Glutamatergic neuron (in vitro differentiated cells): Measurements from ENCODE around the gene KIAA1217. TPM values are rescaled to one million over a fixed set of nuclear protein-coding genes. Genes with fewer than 3 reads are reported as not detected.

Source experiments
- DNase-seq: peaks from one replicate; pipeline ENCODE4 v3.0.0; 2022
- H3K27ac Mint-ChIP-seq: one replicate; pipeline ENCODE4 v1.8.0; 2020; ENCODE audit warnings: mild to moderate bottlenecking, mixed read lengths, inconsistent platforms; ENCODE audit not compliant: unreplicated experiment
- H3K27me3 Mint-ChIP-seq: one replicate; pipeline ENCODE4 v1.8.0; 2020; ENCODE audit warnings: mild to moderate bottlenecking, moderate library complexity, mixed read lengths, inconsistent platforms; ENCODE audit not compliant: unreplicated experiment
- H3K36me3 Mint-ChIP-seq: one replicate; pipeline ENCODE4 v1.8.0; 2020; ENCODE audit warnings: mild to moderate bottlenecking, mixed read lengths, inconsistent platforms; ENCODE audit not compliant: unreplicated experiment
- H3K4me1 Mint-ChIP-seq: one replicate; pipeline ENCODE4 v1.8.0; 2020; ENCODE audit warnings: mild to moderate bottlenecking, low read depth, mixed read lengths, inconsistent platforms; ENCODE audit not compliant: unreplicated experiment
- H3K4me3 Mint-ChIP-seq: one replicate; pipeline ENCODE4 v1.8.0; 2020; ENCODE audit warnings: mild to moderate bottlenecking, mixed read lengths, inconsistent platforms; ENCODE audit not compliant: unreplicated experiment
- H3K9me3 Mint-ChIP-seq: one replicate; pipeline ENCODE4 v1.8.0; 2020; ENCODE audit warnings: mild to moderate bottlenecking, moderate library complexity, mixed read lengths, inconsistent platforms; ENCODE audit not compliant: unreplicated experiment
- CTCF ChIP-seq: fragments of 200-600 bp; sonication (generic); IDR thresholded peaks from one replicate; pipeline ENCODE4 v1.5.0; 2021; ENCODE audit not compliant: partially characterized antibody, unreplicated experiment
- total RNA-seq: library from RNA; stranded (reverse); fragmentation: NEBNext Ultra II Directional; extraction: Animal tissue kit (Norgen Biotek cat#: 25700); gene quantifications from one replicate; pipeline ENCODE4 v1.2.1, GENCODE V29; 2021; ENCODE audit not compliant: unreplicated experiment

The KIAA1217 gene
- total RNA-seq, 1 donor from 2014 or later = 4.4 TPM

DNA sequence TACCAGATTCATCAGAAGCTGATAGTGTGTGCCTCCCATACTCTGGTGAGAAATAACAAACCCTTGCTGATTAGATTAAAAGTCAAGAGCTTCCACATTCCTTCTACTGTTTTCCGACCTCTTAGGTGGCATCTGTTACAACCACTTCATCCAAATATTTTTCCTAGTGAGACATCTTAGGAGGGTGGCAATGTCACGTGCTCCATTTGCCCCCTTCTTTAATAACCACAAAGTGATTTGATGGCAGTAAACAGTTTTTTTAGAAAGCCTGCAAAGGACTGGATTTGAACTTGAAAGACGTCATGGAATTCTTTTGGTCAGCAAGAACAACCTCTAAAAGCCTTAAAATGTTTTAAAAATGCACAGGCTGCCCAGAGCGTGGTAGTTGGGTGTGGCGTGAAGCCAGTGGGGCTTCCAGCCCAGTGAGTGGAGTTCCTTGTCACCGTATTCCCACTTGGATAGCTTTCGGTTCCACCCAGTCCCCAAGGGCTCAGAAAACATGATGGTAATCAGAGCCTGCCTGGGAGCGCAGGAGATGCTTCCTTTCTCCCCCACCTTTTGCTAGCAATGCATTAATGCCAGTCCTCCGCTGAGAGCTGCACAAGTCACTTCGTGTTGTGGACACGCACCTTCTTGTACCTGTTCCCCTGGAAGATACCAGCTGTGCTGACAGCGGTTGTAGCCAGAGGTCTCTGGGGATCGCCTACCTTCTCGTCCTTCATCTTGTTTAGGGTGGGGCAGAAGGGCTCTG is 256.4 kb downstream of the KIAA1217 start:
- H3K27me3 Mint-ChIP-seq = peaks cover 6% of the 10 kb centered on the region
- H3K36me3 Mint-ChIP-seq = no peaks in the 10 kb centered on the region
- H3K27ac Mint-ChIP-seq = peak overlapping the region; percentile 45
- no peak for DNase-seq
- H3K4me3 Mint-ChIP-seq = peak overlapping the region; percentile 12
- peaks cover 2% of the 10 kb centered on the region for H3K9me3 Mint-ChIP-seq
- H3K4me1 Mint-ChIP-seq = peaks cover 36% of the 10 kb centered on the region
- no peak for TF ChIP-seq CTCF

DNA sequence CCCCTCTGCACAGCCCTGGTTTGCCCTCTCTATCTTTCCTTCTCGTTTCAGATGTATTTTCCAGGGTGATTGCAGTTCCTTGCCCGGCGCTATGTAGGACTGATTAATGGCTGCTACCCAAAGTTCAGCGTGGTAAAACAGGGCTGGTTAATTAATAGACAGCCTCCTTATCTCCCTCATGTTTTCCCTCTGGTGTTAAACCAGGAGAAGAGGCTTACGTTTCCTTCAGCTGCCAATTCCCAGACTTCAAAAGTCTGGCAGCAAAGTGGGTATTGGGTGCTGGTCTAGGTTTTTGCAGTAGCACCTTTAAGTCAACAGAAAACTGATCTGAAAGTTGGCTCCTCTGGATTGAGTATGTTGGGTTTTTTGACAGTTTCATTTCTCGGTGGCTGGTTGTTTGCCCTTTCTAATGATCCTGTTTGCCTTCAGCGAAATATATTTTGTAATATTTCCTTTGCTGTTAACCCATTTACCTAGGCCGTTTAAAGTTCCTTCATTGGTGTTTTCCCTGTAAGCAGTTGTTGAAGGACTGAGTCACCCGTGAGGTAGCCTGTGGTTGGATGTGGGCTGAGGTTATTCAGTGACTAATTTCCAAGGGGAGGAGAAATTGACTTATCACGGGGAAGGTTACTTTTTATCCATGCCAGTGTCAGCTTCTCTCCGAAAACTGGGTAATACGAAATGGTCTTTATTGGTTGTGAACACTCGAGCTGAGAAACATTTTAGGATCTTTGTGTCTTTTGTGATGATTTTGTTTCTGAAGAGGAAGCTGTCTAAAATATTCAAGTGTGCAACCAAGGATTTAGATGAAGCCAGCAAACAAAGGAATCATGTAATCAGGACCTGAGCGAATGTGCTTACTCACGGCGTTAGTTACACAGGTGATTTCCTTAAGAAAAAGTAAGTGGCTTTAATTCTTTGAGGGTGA is 257.2 kb downstream of the KIAA1217 start:
- Mint-ChIP-seq H3K9me3 (no peaks in the 10 kb centered on the region), H3K4me1 (peaks cover 29% of the 10 kb centered on the region), H3K27ac (peak overlapping the region; percentile 45)

DNA sequence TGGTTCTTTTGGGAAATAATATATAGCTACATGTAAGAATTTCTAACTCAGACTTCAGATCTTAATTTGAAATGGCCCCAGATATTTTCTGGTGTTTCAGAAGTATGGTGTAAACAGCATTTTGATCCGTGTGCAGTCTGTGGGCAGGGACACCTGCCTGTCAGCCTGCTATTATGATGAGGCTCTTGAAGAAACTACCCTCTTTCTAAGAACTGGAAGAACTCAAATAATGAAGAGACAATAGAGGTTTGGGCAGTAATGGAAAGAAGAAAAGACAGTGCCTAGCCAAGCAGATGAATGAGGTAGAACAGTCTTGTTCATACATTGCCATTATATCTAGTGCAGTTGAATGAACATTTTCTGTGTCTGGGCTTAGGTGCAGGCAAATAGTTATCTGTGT is 258.2 kb downstream of the KIAA1217 start:
- no peak overlapping the region for H3K4me3 Mint-ChIP-seq
- no peaks in the 10 kb centered on the region for H3K27me3 Mint-ChIP-seq
- no peak overlapping the region for H3K27ac Mint-ChIP-seq
- H3K9me3 Mint-ChIP-seq = no peaks in the 10 kb centered on the region
- H3K36me3 Mint-ChIP-seq = no peaks in the 10 kb centered on the region
- H3K4me1 Mint-ChIP-seq = peaks cover 28% of the 10 kb centered on the region
- no peak for TF ChIP-seq CTCF
- no peak for DNase-seq

More for the DNA sequence above, 257.2 kb downstream of the KIAA1217 start:
- H3K36me3 Mint-ChIP-seq = no peaks in the 10 kb centered on the region
- no peak for TF ChIP-seq CTCF
- DNase-seq = no peak
- H3K4me3 Mint-ChIP-seq = peak overlapping the region; percentile 12
- H3K27me3 Mint-ChIP-seq = no peaks in the 10 kb centered on the region

DNA sequence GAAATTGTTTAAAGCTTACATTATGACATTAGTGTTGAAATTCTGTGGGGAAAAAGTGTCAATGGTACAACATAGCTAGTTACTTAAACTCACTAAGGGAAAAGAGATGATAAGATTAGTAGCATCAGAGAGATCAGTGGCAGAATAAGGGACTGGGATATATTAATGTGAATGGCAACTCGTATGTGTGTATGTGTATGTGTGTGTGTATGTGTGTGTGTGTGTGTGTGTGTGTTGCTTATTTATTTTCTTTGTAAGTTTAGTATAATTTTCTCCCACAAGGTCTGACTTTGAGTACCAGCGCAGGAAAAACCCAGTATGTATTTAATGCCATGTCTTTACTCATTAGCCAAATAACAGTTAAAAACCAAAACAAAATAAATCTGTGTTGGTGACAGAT is 258.7 kb downstream of the KIAA1217 start:
- TF ChIP-seq CTCF = no peak
- H3K4me3 Mint-ChIP-seq = no peak overlapping the region
- H3K27me3 Mint-ChIP-seq = no peaks in the 10 kb centered on the region
- no peaks in the 10 kb centered on the region for H3K9me3 Mint-ChIP-seq
- no peak overlapping the region for H3K27ac Mint-ChIP-seq
- H3K36me3 Mint-ChIP-seq = no peaks in the 10 kb centered on the region
- no peak for DNase-seq
- H3K4me1 Mint-ChIP-seq = peaks cover 26% of the 10 kb centered on the region
